Testis (tissue), 2 donors: ENCODE results near the gene PCK1.

ENCODE experiments used
- CTCF ChIP-seq, 3 experiments: fragments of 450-650 bp in 2 of 3; fragments of 200-600 bp in 1 of 3; sonication (generic) in 1 of 3; IDR thresholded peaks; one replicate each; pipeline ENCODE4 v1.5.1; 2016 to 2019; ENCODE audit warnings: antibody characterized with exemption in 3 of 3, mild to moderate bottlenecking in 2 of 3, moderate library complexity in 1 of 3
- POLR2A ChIP-seq: fragments of 450-650 bp; IDR thresholded peaks from one replicate; pipeline ENCODE4 v1.6.1; 2017; ENCODE audit warnings: antibody characterized with exemption, mild to moderate bottlenecking, moderate library complexity

- TF ChIP-seq CTCF (IDR thresholded peaks at IDR 0.05) (no peak), POLR2A (no peak)
Observed at GRCh38 chr20:57557926-57558613, 2.8 kb upstream of the PCK1 start.
